Measurements from ENCODE around the gene TRIP10. TPM values are rescaled to one million over a fixed set of nuclear protein-coding genes. Genes with fewer than 3 reads are reported as not detected.
A peak's percentile ranks its signal among the peaks of the same experiment; 100 is the strongest.

The TRIP10 gene
- total RNA-seq, 1 donor = 8.3 TPM

DNA sequence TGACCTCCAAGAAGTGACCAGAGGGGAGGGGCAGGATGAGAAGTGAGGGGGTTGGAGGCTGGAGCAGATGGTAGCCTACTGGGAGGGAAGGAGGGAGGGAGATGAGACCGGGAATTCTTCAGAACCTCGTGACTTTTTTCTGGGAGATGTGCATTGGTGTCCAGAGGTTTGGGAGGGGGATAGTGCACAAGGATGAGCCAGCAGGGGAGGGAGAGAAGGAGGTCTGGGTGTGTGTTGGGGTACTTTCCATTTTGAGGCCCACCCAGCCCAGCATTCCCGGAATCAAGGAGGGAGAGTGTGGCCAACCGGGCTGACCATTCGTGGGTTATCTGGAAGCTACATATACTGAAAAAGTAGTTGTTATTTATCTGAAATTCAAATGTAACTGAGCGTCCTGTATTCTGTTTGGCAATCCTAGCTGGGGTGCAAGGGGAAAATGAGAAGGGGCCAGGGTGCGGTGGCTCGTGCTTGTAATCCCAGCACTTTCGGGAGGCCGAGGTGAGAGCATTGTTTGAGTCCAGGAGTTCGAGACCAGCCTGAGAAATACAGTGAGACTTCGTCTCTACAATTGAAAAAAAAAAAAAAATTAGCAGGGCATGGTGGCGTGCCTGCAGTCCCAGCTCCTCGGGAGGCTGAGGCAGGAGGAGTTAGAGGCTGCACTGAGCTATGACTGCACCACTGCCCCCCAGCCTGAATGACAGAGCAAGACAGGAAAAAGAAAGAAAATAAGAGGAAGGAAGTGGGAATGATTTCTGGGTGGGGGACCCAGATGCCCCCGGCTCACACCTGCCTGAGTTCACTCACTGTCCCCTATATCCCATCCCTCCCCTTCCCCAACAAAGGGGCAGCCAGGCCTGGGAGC is 14.6 kb upstream of the TRIP10 start:
- no peak for DNase-seq (ENCODE audit: low read depth in 2 of 3, low spot score in 2 of 3)

DNA sequence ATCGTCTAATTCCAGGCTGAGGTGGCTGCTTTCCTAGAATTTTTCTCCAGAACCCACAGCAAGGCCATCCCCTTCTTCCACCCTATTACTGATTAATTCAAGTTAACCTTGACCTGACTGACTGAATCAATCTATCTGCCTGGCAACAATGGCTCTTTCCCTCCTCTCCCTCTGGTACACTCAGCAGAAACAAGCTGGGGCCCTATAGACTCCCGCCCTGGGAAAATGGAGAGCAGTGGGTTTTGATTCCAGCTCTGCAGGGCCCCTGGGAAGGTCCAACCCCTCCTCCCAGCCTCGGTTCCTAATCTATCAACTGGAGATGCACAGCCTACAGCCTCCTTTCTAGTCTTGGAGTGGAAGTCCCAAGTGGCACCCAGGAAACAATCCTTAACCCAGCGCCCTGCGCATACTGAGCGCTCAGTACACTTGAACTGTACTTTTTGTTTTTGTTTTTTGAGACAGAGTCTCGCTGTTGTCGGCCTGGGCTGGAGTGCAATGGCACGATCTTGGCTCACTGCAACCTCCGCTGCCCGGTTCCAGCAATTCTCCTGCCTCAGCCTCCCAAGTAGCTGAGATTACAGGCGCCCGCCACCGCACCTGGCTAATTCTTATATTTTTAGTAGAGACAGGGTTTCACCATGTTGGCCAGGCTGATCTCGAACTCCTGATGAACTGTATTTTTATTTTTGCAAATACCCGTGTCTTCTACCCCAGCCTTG is 13.8 kb upstream of the TRIP10 start:
- no peak for DNase-seq (ENCODE audit: low read depth in 2 of 3, low spot score in 2 of 3)

DNA sequence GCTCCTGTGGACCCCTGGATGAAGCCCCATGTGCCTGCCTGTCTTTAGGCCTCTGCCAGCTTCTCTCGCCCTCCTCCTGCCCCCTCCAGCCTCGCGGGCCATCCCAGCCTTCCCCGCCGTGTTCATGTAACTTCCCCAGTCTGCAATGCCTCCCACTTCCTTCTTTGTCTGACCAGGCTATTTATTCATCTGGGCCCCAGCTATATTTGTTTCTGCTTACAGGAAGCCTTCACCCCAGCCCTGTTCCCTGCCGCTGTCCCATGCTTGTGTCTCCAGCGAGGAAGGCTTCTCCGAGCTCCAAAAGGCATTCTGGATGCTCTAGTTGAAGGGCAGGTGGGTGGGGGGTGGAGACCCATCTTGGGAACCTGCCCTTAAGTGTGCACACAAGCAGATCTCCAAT is 11.1 kb upstream of the TRIP10 start:
- DNase-seq (ENCODE audit: low read depth in 2 of 3, low spot score in 2 of 3) = peak in 1 of 3 donors; percentile 29

DNA sequence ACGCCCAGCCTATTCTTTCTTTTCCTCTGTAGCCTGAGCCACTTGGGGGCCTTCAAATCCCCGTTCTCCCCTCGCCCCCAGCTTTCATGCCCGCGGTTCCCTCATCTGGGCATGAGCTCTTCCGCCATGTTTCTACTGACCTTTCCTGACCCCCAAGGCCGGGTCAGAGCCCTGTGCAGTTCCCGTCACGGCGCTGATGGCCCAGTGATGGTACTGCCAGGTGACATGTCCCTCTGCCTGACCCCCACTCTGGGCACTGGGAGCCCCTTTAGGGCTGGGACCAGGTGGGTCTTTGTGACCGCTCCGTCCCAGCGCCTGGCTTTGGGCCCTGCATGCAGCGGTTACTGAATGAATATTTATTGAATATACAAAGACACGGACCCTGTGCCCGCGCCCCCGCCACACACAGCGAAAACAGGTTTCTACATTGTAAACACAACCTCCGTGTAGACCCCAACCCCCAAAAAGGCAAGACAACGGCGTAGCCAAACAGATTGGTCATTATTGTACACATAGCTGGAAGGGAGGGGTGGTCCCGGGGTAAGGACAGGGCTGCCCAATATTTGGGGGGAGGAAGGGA is 9.8 kb upstream of the TRIP10 start:
- DNase-seq (ENCODE audit: low read depth in 2 of 3, low spot score in 2 of 3) = no peak

DNA sequence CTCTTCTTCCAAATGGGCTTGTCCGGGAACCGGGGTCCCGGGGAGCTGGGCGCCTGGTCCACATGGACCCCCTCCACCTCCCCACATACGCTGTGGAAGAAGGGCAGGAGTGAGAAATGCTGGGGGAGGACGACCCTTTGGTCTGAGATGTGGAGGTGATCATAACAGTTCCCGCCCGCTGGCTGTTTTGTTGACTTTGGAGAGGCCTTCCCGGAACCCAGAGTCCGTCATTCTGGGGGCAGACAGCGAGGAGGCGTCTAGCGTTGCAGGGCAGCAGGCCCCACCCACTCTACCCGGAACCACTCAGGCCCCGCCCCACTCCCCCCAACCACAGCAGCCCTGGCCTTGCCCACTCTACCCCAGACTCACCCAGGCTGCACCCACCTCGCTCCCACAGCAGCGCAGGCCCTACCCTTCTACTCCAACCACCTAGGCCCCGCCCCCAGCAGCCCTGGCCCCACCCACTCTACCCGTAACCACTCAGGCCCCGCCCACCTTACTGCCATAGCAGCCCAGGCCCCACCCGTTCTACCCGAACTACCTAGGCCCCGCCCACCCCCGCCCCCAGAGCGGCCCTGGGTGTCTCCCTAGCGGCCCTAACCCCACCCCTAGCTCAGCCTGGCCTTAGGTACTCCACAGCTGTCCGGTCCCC is 9.2 kb upstream of the TRIP10 start:
- peak in 2 of 3 donors; percentile 50 to 51 for DNase-seq (ENCODE audit: low read depth in 2 of 3, low spot score in 2 of 3)

DNA sequence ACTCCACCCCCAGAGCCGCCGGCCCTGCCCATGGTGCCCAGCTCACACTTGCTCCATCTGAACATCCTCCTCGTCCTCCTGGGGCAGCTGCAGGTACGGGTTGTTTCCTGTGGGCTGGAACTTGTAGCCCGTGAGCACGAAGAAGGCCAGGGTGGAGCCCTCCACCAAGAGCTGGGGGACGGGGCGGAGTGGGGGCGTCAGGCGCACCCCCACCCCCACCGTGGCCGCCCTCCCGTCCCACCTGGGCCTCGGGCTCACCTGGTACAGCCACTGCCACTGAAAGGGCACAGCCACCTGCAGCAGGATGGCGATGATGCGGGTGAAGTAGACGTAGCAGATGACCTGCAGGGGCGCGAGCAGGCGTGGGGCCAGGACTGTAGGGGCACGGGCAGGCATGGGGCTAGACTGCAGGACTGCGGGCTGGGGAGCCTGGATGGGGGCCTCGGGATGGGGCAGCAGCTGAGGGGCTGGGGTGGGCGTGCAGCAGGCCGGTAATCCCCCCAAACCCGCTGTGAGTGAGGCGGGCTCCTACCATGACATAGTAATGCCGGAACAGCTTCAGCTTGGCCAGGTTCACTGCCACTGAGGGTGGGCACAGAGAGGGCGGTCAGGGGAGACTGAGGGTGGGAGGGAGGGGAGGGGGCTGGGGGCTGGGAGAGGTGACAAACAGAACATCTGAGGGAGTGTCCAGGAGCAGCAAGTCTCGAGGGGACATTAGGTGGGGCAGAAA is 8.4 kb upstream of the TRIP10 start:
- DNase-seq (ENCODE audit: low read depth in 2 of 3, low spot score in 2 of 3) = no peak

DNA sequence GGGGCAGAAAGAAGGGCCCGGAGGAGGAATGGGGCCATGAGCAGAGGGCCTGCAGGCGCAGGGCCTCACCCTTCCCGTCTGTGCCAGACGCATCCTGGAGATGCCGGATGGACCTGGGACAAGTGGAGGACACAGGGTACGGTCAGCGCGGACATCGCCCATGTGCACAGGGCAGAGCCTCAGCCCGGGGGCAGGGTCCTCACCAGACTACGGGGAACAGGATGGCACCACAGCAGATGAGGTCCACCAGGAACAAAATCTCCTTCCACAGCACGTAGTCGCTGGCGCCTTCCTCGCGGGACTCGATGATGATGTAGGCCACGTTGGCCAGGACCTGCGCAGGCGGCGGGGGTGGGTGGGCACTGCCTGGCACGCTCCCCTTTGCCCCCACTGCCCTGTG is 7.7 kb upstream of the TRIP10 start:
- DNase-seq (ENCODE audit: low read depth in 2 of 3, low spot score in 2 of 3) = no peak

DNA sequence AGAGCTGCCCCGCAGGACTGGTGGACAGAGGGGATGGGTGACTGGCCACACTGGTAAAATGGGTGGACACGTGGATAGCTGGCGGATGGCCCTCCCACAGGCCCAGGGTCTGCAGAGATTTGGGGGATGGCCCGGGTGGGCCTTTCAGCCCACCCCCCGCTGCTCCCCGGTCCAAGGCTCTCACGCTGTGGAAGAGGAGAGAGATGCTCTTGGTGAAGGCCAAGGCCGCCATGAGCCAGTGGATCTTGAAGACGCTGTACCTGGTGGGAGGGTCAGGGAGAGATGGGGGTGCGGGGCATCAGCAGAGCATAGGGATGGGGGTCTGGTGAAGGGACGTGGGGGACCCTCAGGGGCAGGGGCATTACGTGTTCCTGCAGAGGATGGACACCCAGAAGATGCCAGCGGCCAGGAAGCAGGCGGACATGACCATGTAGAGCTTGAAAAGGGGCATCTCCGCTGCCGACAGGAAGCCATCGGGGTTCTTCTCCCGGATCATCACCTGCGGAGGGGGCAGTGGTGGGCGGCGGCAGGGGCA is 6.6 kb upstream of the TRIP10 start:
- DNase-seq (ENCODE audit: low read depth in 2 of 3, low spot score in 2 of 3) = no peak

DNA sequence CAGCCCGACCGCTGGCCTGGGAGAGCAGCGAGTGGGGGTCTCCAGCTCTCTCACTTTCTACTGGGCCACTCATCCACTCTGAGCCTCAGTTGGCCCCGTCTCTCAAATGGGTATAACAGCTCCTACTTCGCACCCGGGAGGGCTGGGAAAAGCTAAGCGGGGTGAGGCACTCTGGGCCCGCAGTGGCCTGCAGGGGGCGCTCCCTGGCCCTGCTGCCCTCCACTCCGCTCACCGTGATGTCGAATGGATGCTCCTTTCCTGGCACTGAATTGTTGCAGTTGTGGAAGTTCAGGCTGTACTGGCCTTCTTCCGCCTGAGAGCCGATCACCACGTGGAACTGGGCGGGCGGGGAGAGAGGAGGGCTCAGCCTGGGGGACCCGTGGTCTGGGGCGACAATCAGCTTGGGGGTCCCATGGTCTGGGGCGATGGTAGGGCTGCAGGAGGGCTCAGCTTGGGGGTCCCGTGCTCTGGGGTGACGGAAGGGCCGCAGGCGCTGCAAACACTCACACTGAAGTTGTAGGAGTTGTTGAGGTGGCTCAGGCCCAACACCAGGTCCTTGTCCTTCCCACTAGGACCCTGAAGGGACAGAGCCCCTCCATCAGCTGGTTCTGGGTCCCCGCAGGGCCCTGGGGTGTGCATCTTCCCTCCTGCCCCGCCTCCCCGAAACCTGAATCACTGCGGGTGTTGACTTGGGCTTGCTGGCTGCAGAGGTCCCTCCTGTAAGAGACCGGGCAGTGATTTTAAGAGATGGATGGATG is 6.0 kb upstream of the TRIP10 start:
- DNase-seq (ENCODE audit: low read depth in 2 of 3, low spot score in 2 of 3) = no peak

DNA sequence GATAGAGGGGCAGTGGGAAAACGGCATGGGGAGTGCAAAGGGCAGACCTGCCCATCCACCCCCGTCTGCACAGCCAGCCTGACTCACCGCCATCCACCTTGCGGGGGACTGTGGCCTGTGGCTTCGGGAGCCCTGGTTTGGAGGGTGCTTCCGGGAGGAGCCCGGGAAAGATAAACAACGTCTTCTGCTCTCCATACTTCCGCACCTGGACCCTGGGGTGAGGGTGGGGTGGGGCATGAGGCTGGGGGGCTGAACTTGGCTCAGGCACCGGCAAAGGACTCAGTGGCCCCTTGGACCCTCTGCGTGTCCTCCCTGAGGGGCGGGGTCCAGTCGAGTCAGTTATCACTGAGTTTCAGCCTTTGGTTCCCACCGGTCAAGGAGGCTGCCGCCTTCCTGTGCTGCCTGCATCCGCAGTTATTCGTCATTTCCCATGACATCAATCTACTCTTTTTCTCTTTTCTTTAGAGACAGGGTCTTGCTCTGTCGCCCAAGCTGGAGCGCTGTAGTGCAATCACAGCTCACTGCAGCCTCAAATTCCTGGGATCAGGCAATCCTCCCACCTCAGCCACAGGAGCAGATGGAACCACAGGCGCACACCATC is 5.3 kb upstream of the TRIP10 start:
- DNase-seq (ENCODE audit: low read depth in 2 of 3, low spot score in 2 of 3) = no peak

DNA sequence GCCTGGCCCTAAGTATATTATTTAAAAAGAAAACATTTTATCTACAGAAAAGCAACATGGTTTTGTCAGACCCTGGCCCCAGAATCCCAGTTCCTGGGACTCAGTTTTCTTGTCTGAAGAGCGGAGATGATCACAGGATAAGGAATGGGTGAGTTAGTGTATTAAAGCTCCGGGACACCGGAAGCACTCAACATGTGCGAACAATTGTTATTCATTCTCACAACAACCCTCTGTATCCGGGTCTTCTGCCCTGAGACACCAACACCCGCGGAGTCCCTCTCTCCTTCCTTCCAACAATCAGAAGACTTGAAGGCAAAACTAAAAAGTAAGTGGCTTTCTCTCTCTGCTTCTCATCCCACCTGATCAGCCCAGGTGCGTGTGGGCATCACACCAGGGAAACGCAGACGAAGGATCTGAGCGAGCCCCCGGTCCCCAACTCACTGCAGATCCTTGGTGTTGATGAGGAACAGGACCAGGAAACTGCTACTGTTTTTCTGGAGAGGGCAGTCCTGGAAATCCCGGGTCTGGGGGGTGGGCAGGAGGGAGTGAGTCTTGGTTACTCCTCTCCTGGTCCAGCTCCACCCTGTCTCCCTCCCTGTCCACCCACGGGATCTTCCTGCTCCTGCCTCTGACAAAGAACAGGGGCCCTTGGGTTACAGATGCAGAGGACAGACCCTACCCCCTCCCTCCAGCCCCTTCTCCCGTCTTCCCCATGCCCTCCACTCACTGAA is 4.1 kb upstream of the TRIP10 start:
- no peak for DNase-seq (ENCODE audit: low read depth in 2 of 3, low spot score in 2 of 3)

DNA sequence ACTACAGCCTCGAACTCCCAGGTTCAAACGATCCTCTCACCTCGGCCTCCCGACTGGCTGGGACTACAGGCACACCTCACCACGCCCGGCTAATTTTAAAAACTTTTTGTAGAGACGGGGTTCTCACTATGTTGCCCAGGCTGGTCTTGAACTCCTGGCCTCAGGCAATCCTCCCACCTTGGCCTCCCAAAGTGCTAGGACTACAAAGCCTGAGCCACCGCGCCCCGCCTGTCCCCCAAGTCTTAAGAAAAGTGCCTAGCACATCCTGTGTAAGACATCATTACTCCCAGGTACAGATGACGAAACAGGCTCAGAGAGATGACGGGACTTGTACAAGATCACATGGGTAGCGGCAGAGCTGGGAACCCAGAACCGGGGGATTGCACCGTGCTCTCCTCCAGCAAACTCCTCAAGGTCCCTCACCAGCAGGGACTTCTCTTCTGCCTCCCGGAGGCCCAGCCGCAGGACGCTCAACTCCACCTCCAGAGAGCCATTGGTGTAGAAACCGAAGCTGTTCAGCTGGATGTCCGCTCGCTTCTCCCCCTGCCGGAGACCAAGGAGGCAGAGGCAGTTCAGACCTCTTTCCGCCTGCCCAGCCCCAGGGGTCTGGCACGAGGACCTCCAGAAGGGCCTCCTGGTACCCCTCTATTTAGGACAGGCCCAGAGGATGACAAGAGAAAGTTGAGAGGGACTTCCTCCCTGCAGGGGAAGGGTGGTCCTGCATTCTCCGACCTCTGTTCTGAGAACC is 3.1 kb upstream of the TRIP10 start:
- DNase-seq (ENCODE audit: low read depth in 2 of 3, low spot score in 2 of 3) = peak; percentile 53 to 86 (median 84)

DNA sequence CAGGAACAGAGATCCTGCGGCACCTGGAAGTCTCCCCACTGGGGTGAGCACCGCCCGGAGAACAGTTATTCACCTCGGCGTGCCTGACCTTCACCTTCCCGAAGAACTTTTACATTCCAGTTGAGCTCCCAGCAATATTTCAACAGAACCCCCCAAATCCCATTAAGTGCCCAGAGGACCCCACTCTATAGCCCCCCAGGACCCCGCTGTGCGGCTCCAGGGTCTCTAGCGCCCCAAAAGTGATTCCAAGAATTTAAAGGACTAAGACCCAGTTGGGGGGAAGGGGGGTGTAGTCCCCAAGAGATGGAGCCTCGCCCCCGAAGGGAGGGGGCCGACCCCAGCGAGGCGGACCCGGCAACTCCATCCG is 2.6 kb upstream of the TRIP10 start:
- no peak for DNase-seq (ENCODE audit: low read depth in 2 of 3, low spot score in 2 of 3)

DNA sequence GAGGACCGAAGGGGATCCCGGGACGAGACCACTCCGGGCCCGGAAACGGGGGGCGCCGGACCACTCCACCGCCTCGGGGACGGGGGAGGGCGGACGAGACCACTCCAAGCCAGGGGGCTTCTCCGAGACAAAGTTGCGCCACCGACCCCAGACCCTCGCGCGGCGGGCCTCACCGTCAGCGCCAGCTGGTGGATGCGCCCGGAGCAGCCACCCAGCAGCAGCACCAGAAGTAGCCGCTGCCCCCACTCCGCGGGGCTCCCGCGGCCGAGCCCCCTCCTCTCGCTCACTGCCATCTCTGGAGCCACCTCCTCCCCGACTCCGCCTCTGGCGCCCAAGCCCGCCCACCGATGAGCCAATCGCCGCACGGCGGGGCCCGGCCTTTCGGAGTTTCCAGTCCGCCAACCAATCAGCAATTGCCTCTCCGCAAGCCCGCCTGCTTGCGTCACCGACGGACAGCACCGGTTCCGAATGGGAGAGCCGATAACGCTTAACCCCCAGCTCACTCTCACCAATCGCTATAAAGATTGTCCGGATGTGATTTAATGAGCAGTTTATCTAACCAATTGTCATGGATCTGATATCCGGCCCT is 2.1 kb upstream of the TRIP10 start, which contains the start of gene GPR108:
TSS of gene GPR108 (minus strand) at position 297 of the 589 bp plus-strand sequence. CDS start at position 293, 4 bp downstream.
- DNase-seq (ENCODE audit: low read depth in 2 of 3, low spot score in 2 of 3) = peak; percentile 90 to 100 (median 100)

DNA sequence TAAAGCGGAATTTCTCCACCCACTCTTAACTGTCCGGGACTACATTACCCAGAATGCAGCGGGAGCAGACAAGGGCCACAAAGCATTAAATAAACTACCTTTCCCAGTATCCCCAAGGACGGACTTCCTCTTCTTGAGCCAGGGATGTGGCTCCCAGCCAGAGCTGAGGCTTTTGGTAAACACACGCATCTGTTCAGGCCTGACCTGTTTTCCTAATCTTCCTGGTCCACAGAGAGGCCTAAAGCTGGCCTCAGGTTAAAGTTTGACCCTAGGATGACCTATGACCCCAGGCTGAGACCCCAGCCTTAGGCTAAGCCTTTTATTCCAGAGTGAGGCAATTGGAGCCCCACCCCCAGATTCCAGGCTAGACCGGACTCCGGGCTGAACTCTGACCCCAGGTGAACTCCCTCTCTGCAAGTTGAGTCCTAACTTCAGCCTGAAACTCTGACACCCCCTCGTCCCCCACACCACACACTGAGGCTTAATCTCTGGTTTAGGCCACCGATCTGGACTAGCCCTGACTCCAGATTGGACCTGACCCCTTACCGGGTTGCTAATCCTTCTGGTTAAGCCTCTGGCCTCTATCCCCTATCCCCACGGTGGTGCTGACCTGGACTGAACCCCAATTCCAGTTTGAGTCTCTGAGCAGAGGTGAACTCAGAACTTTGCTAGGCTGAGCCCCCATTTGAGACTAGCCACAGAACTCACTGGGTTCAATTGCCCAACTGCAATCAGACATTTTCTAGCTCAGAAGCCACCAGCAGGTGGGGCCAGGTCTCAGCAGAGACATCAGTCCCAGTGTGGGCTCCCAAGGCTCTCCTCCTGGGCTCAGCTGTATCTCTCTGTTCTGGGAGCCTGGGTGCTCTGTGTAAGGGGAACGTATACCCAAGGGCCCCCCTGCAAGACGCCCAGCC is 1.4 kb upstream of the TRIP10 start:
- DNase-seq (ENCODE audit: low read depth in 2 of 3, low spot score in 2 of 3) = peak; percentile 47 to 90 (median 81)

DNA sequence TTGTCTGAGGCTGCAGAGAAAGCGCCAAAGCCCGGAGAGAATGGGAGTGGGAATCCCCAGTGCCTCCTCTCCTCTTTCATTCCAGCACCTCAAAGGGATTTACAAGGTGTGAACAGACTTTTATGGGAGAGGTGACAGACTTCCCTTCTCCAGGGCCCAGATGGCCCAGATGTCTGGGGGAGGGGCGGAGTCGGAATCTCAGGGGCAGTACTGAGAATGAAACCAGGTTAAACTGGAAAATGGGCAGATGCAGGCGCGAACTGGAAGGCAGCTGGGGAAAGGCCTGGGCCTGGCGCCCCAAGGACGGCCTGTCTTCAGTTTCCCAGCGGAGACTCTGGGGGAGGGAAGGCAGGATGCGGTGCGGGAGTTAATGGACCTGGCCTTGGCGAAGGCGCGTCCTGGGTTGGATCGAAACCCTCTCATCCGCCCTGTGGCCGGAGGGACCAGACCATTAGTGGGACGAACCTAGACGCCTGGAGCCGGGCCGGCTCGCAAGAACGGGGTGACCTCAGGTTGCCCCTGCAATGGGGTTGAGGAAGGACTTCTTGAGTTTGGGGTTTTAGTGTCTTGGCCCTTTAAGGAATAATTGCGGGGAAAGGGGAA is 592 bp upstream of the TRIP10 start:
- no peak for DNase-seq (ENCODE audit: low read depth in 2 of 3, low spot score in 2 of 3)

All from hematopoietic multipotent progenitor cell (in vitro differentiated cells).